Measurements from ENCODE around the gene PSD2.

- no peak for TF ChIP-seq CTCF (IDR thresholded peaks at IDR 0.05)
- no peak for TF ChIP-seq POLR2A (IDR thresholded peaks at IDR 0.05)
Observed at GRCh38 chr5:139751236-139751635, 44.4 kb upstream of the PSD2 start.

Data from right lobe of liver (tissue), 4 donors.